RCC 7860 (cell line): Measurements from ENCODE around the gene ATP9B.

Experiments
- DNase-seq: peaks from one replicate; pipeline ENCODE4 v3.0.0-alpha.2; 2015; ENCODE audit warnings: low spot score
- FAIRE-seq: peaks from 2 replicates; lab custom pipeline; 2012; peaks lifted over from hg19 to GRCh38; lab: Jason Lieb, UNC

The ATP9B gene

DNA sequence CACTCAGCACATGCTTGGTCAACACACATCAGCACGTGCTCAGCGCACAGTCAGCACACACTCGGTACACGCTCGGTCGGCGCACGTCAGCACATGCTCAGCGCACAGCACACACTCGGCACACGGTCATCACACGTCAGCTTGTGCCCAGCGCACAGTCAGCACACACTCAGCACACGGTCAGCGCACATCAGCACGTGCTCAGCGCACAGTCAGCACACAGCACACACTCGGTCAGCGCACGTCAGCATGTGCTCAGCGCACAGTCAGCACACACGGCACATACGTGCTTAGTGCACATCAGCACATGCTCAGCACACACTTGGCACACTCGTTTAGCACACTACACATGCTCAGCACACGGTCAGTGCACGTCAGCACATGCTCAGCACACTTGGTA is 276.8 kb downstream of the ATP9B start:
- no peak for DNase-seq
- no peak for FAIRE-seq

DNA sequence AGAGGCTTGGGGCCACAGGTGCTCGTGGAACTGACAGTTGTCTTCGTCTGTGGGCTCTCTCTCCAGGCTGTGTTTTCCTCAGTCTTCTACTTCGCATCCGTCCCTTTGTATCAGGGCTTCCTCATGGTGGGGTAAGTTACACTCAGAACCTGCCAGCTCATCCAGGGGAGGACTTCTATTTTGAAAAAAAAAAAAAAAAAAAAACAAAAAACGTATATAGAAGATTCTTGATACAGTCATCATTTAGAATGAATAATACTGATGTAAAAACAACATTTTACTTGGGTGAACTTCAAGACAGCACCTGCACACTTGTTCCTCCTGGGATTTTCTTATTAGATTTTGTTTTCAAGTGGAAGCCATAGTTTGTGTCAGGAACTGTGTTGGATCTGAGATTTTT is 278.9 kb downstream of the ATP9B start:
- DNase-seq (no peak), FAIRE-seq (no peak)

DNA sequence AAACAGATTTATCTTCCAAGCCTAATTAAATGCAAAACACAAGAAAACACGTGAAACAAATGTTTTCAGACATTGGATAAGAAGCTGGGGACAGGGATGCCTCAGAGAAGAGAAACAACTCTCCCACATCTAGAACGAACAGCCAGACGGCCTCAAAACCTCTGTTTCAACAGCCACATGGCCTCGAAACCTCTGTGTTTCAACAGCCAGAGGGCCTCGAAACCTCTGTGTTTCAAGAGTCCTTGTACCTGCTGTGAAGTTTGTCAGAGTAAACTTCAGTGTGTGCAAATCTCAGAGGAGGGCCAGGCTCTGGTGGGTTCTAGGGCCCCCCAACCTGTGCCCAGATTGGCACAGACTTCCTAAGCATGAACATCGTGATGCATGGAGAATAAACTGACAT is 283.2 kb downstream of the ATP9B start:
- no peak for FAIRE-seq
- DNase-seq, result no peak

DNA sequence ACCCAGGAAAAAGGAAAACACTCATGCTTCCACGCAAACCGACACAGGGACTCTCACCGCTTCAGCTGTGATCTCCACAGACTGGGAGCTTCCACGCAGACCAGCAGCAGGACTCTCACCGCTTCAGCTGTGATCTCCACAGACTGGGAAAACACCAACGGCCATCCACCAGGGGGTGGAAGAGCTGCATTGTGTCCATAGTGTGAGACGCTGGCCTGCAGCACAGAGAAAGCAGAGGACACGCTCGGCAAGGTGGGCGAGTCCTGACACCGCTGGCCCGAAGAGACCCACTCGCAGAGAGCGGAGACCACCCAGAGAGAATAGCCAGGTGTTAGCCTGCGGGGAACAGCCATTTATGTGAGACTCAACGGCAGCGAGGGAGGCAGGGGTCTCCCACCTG is 284.1 kb downstream of the ATP9B start:
- DNase-seq, result no peak
- no peak for FAIRE-seq

DNA sequence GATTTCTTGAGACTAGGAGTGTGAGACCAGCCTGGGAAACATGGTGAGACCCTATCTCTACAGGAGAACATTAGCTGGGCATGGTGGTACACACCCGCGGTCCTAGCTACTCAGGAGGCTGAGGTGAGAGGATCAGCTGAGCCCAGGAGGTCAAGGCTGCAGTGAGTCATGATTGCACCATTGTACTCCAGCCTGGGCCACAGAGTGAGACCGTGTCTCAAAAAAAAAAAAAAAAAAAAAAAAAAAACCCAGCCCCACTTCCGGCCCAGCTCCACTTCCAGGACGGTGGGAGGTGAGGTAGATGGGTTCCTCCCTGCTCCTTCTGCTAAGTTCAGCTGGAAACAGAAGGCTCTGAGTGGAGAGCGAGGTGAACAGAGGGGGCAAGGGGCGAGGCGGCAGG is 285.2 kb downstream of the ATP9B start:
- no peak for DNase-seq
- FAIRE-seq, result no peak

- DNase-seq (no peak), FAIRE-seq (no peak)
Measured at GRCh38 chr18:79355433-79356335, 286.5 kb downstream of the ATP9B start.

DNA sequence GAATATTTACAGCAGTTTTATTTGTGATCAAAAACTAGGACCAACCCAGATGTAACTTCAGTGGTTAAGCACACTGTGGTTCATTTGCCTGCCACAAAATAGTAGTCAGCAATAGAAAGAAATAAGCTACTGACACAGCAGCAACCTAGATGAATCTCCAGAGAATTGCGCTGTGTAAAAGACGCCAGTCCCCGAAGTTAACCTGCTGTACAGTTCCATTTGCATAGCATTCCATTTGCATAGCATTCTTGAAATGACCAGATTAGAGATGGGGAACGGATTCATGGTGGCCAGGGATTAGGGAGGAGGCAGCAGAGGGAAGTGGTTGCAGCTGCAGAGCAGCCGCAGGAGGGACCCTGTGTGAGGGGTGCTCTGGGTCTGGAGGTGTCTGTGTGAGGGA is 287.2 kb downstream of the ATP9B start:
- FAIRE-seq, result no peak

DNA sequence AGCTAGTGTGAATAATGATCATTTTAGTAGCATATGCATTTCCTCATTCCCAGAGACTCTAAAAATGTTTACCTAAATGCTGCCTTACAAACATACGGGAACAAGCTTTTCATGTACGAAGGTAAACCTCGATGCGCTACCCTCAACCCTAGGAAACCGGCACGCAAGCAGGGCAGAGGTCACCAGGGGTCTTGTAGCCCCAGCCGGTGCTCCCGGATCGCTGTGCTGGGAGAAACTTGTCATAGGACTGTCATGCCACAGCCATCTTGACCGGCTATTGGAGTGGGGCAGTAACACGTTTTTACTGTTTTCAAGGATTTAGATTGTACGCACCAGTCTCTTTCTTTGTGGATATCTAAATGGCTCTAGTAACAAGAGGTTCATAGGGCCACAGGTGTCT is 291.7 kb downstream of the ATP9B start:
- FAIRE-seq, result no peak
- no peak for DNase-seq

More for the DNA sequence above, 287.2 kb downstream of the ATP9B start:
- no peak for DNase-seq

- DNase-seq (peak; percentile 55), FAIRE-seq (peak; percentile 8)
Measured at GRCh38 chr18:79361766-79362522, 292.8 kb downstream of the ATP9B start.

- DNase-seq (no peak), FAIRE-seq (no peak)
Measured at GRCh38 chr18:79365701-79366100, 296.5 kb downstream of the ATP9B start.

- DNase-seq (no peak), FAIRE-seq (no peak)
Measured at GRCh38 chr18:79366177-79367094, 297.2 kb downstream of the ATP9B start.

GRCh38 chr18:79367480-79367879 is 298.3 kb downstream of the ATP9B start:
- no peak for DNase-seq
- FAIRE-seq, result no peak

GRCh38 chr18:79367989-79368388 is 298.8 kb downstream of the ATP9B start:
- DNase-seq (no peak), FAIRE-seq (no peak)

GRCh38 chr18:79368681-79369080 is 299.5 kb downstream of the ATP9B start:
- DNase-seq, result no peak
- no peak for FAIRE-seq

DNA sequence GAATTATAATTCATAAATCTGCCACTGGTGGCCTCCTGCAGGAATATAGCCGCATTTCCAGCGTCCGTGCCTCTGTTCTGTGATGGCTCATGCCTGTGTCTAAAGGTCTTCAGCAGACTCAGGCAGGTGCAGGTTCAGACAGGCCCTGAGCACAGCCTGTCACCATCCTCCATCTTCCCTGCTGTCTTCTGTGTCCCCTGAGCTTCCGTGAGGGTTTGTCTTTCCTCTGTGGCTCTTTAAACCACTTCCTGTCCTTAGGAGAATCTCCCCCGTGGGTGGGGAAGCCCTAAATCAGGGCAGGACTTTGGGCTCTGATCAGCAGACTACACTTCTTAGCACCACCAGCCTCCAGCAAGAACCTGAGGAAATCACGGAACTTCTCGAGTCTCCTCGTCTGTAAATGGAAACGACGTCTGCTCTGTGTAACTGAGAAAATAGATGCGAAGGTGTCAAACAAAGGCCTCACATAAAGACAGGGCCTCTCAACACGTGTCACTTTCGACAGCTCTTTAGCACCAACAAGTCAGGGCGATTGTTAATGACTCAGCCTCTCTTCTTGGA is 302.4 kb downstream of the ATP9B start:
- no peak for FAIRE-seq

GRCh38 chr18:79372461-79372860 is 303.3 kb downstream of the ATP9B start:
- DNase-seq (no peak), FAIRE-seq (no peak)

More for the DNA sequence above, 302.4 kb downstream of the ATP9B start:
- DNase-seq, result no peak

GRCh38 chr18:79372991-79373390 is 303.8 kb downstream of the ATP9B start:
- FAIRE-seq (no peak), DNase-seq (no peak)

- DNase-seq (no peak), FAIRE-seq (no peak)
Measured at GRCh38 chr18:79373736-79374135, 304.5 kb downstream of the ATP9B start.

DNA sequence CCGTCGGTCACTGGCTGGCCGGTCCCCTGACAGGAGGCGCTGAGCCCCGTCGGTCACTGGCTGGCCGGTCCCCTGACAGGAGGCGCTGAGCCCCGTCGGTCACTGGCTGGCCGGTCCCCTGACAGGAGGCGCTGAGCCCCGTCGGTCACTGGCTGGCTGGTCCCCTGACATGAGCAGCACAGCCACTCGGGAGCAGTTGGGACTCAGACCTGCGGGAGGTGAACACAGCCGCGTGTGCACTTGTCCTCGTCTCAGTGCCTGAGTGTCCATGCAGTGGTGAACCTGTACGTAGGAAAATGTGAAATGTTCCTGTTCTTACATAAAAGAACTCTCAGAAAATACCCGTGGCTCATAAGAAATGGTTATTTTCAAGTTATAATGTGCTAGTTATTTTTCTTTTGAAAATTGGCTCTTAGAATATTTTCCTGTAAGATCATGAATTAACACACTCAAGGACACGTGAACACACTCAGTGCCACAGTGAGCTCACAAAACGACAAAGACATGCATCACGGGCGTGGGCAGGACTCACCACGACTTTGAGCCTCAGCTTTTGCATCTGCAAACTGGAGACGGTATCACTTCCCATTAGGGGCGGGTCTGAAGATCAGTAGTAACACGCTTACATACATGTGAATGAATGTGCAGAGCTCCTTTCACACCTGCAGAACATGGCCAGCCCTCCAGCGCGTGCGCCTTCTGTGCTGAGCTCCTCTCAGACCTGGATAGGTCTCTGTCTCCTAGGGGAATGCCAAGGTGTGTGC is 305.4 kb downstream of the ATP9B start:
- FAIRE-seq (no peak), DNase-seq (no peak)
